ENCODE results near the gene TP53.

The TP53 gene

GRCh38 chr17:7707446-7707845, 20.2 kb upstream of the TP53 start:
- Histone ChIP-seq H3K4me3 (ENCODE audit: severe bottlenecking) (no peak overlapping the region), H3K4me1 (ENCODE audit: insufficient read depth, poor library complexity, severe bottlenecking) (no peaks in the 10 kb centered on the region), H3K9me3 (ENCODE audit: severe bottlenecking) (no peaks in the 10 kb centered on the region), H3K27me3 (ENCODE audit: insufficient read depth, poor library complexity, severe bottlenecking) (peaks cover 37% of the 10 kb centered on the region), H3K27ac (ENCODE audit: poor library complexity, severe bottlenecking) (no peak overlapping the region), H3K36me3 (ENCODE audit: low read depth) (no peaks in the 10 kb centered on the region)
- TF ChIP-seq, protein P1, sequence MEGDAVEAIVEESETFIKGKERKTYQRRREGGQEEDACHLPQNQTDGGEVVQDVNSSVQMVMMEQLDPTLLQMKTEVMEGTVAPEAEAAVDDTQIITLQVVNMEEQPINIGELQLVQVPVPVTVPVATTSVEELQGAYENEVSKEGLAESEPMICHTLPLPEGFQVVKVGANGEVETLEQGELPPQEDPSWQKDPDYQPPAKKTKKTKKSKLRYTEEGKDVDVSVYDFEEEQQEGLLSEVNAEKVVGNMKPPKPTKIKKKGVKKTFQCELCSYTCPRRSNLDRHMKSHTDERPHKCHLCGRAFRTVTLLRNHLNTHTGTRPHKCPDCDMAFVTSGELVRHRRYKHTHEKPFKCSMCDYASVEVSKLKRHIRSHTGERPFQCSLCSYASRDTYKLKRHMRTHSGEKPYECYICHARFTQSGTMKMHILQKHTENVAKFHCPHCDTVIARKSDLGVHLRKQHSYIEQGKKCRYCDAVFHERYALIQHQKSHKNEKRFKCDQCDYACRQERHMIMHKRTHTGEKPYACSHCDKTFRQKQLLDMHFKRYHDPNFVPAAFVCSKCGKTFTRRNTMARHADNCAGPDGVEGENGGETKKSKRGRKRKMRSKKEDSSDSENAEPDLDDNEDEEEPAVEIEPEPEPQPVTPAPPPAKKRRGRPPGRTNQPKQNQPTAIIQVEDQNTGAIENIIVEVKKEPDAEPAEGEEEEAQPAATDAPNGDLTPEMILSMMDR (IDR thresholded peaks at IDR 0.05; ENCODE audit: poor library complexity, severe bottlenecking) = no peak
- ATAC-seq (ENCODE audit: low read depth) = no peak
- no peak for DNase-seq (ENCODE audit: low spot score)

- Histone ChIP-seq H3K27ac (ENCODE audit: poor library complexity, severe bottlenecking) (no peak overlapping the region), H3K27me3 (ENCODE audit: insufficient read depth, poor library complexity, severe bottlenecking) (peaks cover 37% of the 10 kb centered on the region), H3K9me3 (ENCODE audit: severe bottlenecking) (no peaks in the 10 kb centered on the region), H3K4me3 (ENCODE audit: severe bottlenecking) (no peak overlapping the region), H3K4me1 (ENCODE audit: insufficient read depth, poor library complexity, severe bottlenecking) (no peaks in the 10 kb centered on the region), H3K36me3 (ENCODE audit: low read depth) (0 out of 2 replicates have a peak, but pooled peaks cover 3% of the 10 kb centered on the region)
- DNase-seq (ENCODE audit: low spot score) (no peak), ATAC-seq (ENCODE audit: low read depth) (no peak)
- TF ChIP-seq, protein P1 (IDR thresholded peaks at IDR 0.05; ENCODE audit: poor library complexity, severe bottlenecking) = no peak
These were observed 19.5 kb upstream of the TP53 start for GRCh38 chr17:7706631-7707354.

DNA sequence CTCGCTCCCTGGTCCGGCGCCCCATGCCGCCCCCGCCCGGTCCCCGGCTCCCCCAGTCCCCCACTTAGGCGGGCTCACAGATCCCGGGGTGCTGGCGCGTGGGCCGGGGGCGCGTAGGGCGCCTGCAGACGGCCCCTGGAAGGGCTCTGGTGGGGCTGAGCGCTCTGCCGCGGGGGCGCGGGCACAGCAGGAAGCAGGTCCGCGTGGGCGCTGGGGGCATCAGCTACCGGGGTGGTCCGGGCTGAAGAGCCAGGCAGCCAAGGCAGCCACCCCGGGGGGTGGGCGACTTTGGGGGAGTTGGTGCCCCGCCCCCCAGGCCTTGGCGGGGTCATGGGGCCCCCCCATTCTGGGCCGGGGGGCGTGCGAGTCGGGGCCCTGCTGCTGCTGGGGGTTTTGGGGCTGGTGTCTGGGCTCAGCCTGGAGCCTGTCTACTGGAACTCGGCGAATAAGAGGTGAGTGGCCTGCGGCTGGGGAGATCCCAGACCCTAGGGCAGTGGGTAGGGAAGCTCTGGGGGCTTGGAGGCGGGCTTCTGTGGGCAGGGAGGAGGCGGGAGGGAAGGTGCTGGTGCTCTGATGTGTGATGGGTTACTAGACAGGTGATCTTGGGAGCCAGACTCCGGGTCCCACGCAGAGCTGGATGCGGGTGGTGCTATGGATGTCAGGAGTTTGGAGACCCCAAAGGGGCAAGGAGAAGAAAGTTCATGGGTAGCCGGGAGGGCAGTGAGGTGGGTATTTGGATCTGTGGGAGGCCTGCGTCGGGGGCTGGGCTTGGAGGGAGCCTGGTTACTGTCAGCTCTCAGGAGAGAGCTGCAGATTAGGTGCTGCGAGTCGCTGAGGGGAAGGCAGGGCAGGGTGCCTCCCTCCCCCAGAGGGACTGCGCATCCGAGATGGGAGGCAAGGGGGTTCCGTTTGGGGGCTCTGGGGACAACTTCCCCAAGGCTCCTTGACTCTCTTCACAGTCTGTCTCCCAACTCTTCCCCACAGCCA, 18.3 kb upstream of the TP53 start:
- Histone ChIP-seq H3K4me3 (ENCODE audit: severe bottlenecking) (peak overlapping the region; percentile 9), H3K36me3 (ENCODE audit: low read depth) (peaks cover 14% of the 10 kb centered on the region; the same call in 1 of the 2 replicates), H3K27me3 (ENCODE audit: insufficient read depth, poor library complexity, severe bottlenecking) (peaks cover 37% of the 10 kb centered on the region), H3K9me3 (ENCODE audit: severe bottlenecking) (no peaks in the 10 kb centered on the region), H3K27ac (ENCODE audit: poor library complexity, severe bottlenecking) (no peak overlapping the region), H3K4me1 (ENCODE audit: insufficient read depth, poor library complexity, severe bottlenecking) (no peaks in the 10 kb centered on the region)
- DNase-seq (ENCODE audit: low spot score) = no peak
- TF ChIP-seq, protein P1 (IDR thresholded peaks at IDR 0.05; ENCODE audit: poor library complexity, severe bottlenecking) = no peak
- peak; percentile 6; the same call in 1 of the 3 replicates for ATAC-seq (ENCODE audit: low read depth)

DNA sequence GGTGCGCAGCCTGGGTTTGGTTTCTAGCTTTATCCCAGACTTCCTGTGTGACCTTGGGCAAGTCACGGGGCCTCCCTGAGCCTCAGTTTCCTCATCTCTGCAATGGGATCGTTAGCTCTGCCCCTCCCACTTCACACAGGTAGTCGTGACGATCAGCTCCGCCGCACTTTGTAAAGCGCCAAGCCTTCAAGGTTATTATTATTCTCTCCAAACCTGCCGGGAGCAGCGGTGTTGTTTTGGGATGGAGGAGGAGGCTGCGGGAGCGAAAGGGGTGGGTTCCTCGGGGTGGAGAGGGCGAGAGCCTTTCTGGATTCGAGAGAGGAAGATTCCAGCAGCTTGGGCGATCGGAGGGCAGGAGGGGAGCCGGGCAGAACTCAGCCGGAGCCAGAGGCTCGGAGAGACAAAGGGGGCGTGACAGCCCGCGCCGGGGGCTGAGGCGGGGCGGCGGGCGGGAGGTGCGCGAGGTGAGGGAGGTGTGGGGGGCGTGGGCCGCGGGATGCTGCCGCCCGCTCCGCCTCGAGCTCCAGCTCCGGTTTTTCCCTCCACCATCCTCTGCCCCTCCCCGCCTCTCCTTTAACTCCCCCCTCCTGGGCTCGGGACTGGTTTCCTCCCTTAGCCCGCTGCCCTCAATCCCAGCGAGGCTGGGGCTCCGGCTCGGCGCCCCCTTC, 17.4 kb upstream of the TP53 start, which contains the start of gene EFNB3:
Gene EFNB3, plus strand, starts transcription at position 602 of the 668 bp plus-strand sequence. CDS start 397 bp downstream, outside the sequence.
- TF ChIP-seq, protein P1 (IDR thresholded peaks at IDR 0.05; ENCODE audit: poor library complexity, severe bottlenecking) = no peak
- H3K4me3 ChIP-seq (ENCODE audit: severe bottlenecking) = peak within 1 kb of the TSS; percentile 9
- H3K27ac ChIP-seq (ENCODE audit: poor library complexity, severe bottlenecking) = no peak within 1 kb of the TSS
- no peak for DNase-seq (ENCODE audit: low spot score)
- ATAC-seq (ENCODE audit: low read depth) = peak; percentile 47; the same call in 2 of the 3 replicates
- no peaks in the 10 kb centered on the region for H3K4me1 ChIP-seq (ENCODE audit: insufficient read depth, poor library complexity, severe bottlenecking)
- H3K27me3 ChIP-seq (ENCODE audit: insufficient read depth, poor library complexity, severe bottlenecking) = peaks cover 37% of the 10 kb centered on the region
- peaks cover 15% of the 10 kb centered on the region; the same call in 1 of the 2 replicates for H3K36me3 ChIP-seq (ENCODE audit: low read depth)
- no peaks in the 10 kb centered on the region for H3K9me3 ChIP-seq (ENCODE audit: severe bottlenecking)

Measured in RWPE2 (cell line).